HepG2 (cell line): ENCODE measurements around the gene STX10. TPM values are rescaled to one million over a fixed set of nuclear protein-coding genes. Genes with fewer than 3 reads are reported as not detected.

ENCODE experiments used
- CENPX ChIP-seq: sonication (generic); formaldehyde crosslinking; IDR thresholded peaks from 2 replicates; pipeline ENCODE4 v1.9.0; 2021; ENCODE audit warnings: mild to moderate bottlenecking, missing genetic modification reagents, moderate library complexity
- CHD4 ChIP-seq: fragments of 200-600 bp; sonication (generic); IDR thresholded peaks from 2 replicates; pipeline ENCODE4 v1.7.0; 2017; ENCODE audit warnings: mild to moderate bottlenecking, low read length, borderline replicate concordance
- FIP1L1 ChIP-seq: fragments of 200-400 bp; formaldehyde crosslinking; IDR thresholded peaks from 2 replicates; pipeline ENCODE4 v1.6.1; 2018; ENCODE audit warnings: low read depth, mild to moderate bottlenecking, low read length, moderate library complexity, borderline replicate concordance; ENCODE audit not compliant: insufficient read depth
- FOXA1 ChIP-seq, 2 experiments: fragments of 450-650 bp in 1 of 2; sonication (generic) in 1 of 2; formaldehyde crosslinking in 1 of 2; IDR thresholded peaks; 2 replicates each; pipeline versions ENCODE4 v1.4.0 to v1.6.1; 2016 to 2020; ENCODE audit warnings: missing genetic modification reagents in 1 of 2
- FOXK2 ChIP-seq: fragments of 450-650 bp; IDR thresholded peaks from 2 replicates; pipeline ENCODE4 v1.6.1; 2016
- FOXO1 ChIP-seq: sonication (generic); formaldehyde crosslinking; IDR thresholded peaks from 2 replicates; pipeline ENCODE4 v1.4.0; 2020; ENCODE audit warnings: missing genetic modification reagents
- FOXP1 ChIP-seq, 2 experiments: fragments of 450-650 bp in 1 of 2; IDR thresholded peaks; 2 replicates each; pipeline ENCODE4 v1.6.1; 2017 to 2018; ENCODE audit warnings: antibody characterized with exemption in 1 of 2
- KAT7 ChIP-seq: IDR thresholded peaks from 2 replicates; pipeline ENCODE4 v1.6.1; 2018; ENCODE audit warnings: borderline replicate concordance, missing compliant biosample characterization
- KMT2A ChIP-seq: sonication (generic); formaldehyde crosslinking; IDR thresholded peaks from 2 replicates; pipeline ENCODE4 v1.4.0; 2020; ENCODE audit warnings: missing genetic modification reagents
- SRF ChIP-seq: IDR thresholded peaks from 2 replicates; pipeline ENCODE4 v1.6.1; 2011; ENCODE audit warnings: mild to moderate bottlenecking, low read depth, low read length, moderate library complexity
- SYNCRIP ChIP-seq: fragments of 200-400 bp; formaldehyde crosslinking; IDR thresholded peaks from 2 replicates; pipeline ENCODE4 v1.6.1; 2018; ENCODE audit warnings: mild to moderate bottlenecking, low read depth, low read length; ENCODE audit not compliant: insufficient read depth
- THYN1 ChIP-seq: sonication (generic); formaldehyde crosslinking; IDR thresholded peaks from 2 replicates; pipeline ENCODE4 v1.8.1; 2023; ENCODE audit warnings: low read depth, mild to moderate bottlenecking, moderate library complexity, missing genetic modification reagents, borderline replicate concordance
- TRIM24 ChIP-seq: sonication (generic); formaldehyde crosslinking; IDR thresholded peaks from 2 replicates; pipeline ENCODE4 v1.8.0; 2022; ENCODE audit warnings: mild to moderate bottlenecking, missing genetic modification reagents
- ZFAT ChIP-seq: sonication (generic); formaldehyde crosslinking; conservative IDR thresholded peaks from 2 replicates; pipeline ENCODE4 v1.8.1; 2023; ENCODE audit warnings: missing genetic modification reagents, inconsistent platforms
- ZFP41 ChIP-seq: sonication (generic); formaldehyde crosslinking; IDR thresholded peaks from 2 replicates; pipeline ENCODE4 v1.4.0; 2020; ENCODE audit warnings: mild to moderate bottlenecking, missing genetic modification reagents, borderline replicate concordance
- ZNF234 ChIP-seq: sonication (generic); formaldehyde crosslinking; conservative IDR thresholded peaks from 2 replicates; pipeline ENCODE4 v1.5.1; 2020; ENCODE audit warnings: mild to moderate bottlenecking, missing genetic modification reagents
- ZNF543 ChIP-seq: sonication (generic); formaldehyde crosslinking; IDR thresholded peaks from 2 replicates; pipeline ENCODE4 v1.4.0; 2020; ENCODE audit warnings: mild to moderate bottlenecking, missing genetic modification reagents
- ZNF589 ChIP-seq: sonication (generic); formaldehyde crosslinking; conservative IDR thresholded peaks from 2 replicates; pipeline ENCODE4 v1.8.0; 2022; ENCODE audit warnings: mild to moderate bottlenecking, moderate library complexity, missing genetic modification reagents
- ZNF629 ChIP-seq: sonication (generic); formaldehyde crosslinking; conservative IDR thresholded peaks from 2 replicates; pipeline ENCODE4 v1.5.0; 2020; ENCODE audit warnings: missing genetic modification reagents
- polyA plus RNA-seq, 8 experiments: library from polyadenylated mRNA; depleted of rRNA in 3 of 8; stranded (reverse) in 7 of 8; unstranded in 1 of 8; fragments of >200 nt; fragmentation: Illumina TruSeq in 4 of 8; extraction: Trizol in 4 of 8; gene quantifications; 2 replicates each; pipeline versions ENCODE4 v1.2.1 to v1.2.3, GENCODE V29; 2011 to 2016; ENCODE audit warnings: low read depth in 4 of 8, missing spikeins in 1 of 8, mixed read lengths in 1 of 8; ENCODE audit not compliant: insufficient read depth in 1 of 8
- total RNA-seq, 5 experiments: library from RNA; depleted of rRNA; stranded (reverse); fragments of >200 nt; fragmentation: Illumina TruSeq; extraction: Trizol; gene quantifications; 2 replicates each; pipeline ENCODE4 v1.2.3, GENCODE V29; 2016; ENCODE audit warnings: low read depth in 1 of 5
- TF ChIP-seq, protein P1 (sequence below): sonication (generic); formaldehyde crosslinking; IDR thresholded peaks from 2 replicates; pipeline ENCODE4 v1.8.1; 2023; ENCODE audit warnings: mild to moderate bottlenecking, moderate library complexity, missing genetic modification reagents
- TF ChIP-seq, protein P2 (sequence below): IDR thresholded peaks from 2 replicates; pipeline ENCODE4 v1.6.1; 2018; ENCODE audit warnings: missing genetic modification reagents
- TF ChIP-seq, protein P3 (sequence below): sonication (generic); formaldehyde crosslinking; IDR thresholded peaks from 2 replicates; pipeline ENCODE4 v1.5.1; 2020; ENCODE audit warnings: mild to moderate bottlenecking, missing genetic modification reagents, moderate library complexity
- TF ChIP-seq, protein P4 (sequence below): sonication (generic); formaldehyde crosslinking; IDR thresholded peaks from 2 replicates; pipeline ENCODE4 v1.4.0; 2020; ENCODE audit warnings: mild to moderate bottlenecking, missing genetic modification reagents
- TF ChIP-seq, protein P5 (sequence below): sonication (generic); formaldehyde crosslinking; IDR thresholded peaks from 2 replicates; pipeline ENCODE4 v1.4.0; 2020; ENCODE audit warnings: mild to moderate bottlenecking, missing genetic modification reagents, borderline replicate concordance

The STX10 gene
- total and polyA plus RNA-seq, 2 of the 13 experiments (the other 11 are each of a cell fraction or from before 2014, with no cell fraction given), result 47.9 to 66.4 TPM

DNA sequence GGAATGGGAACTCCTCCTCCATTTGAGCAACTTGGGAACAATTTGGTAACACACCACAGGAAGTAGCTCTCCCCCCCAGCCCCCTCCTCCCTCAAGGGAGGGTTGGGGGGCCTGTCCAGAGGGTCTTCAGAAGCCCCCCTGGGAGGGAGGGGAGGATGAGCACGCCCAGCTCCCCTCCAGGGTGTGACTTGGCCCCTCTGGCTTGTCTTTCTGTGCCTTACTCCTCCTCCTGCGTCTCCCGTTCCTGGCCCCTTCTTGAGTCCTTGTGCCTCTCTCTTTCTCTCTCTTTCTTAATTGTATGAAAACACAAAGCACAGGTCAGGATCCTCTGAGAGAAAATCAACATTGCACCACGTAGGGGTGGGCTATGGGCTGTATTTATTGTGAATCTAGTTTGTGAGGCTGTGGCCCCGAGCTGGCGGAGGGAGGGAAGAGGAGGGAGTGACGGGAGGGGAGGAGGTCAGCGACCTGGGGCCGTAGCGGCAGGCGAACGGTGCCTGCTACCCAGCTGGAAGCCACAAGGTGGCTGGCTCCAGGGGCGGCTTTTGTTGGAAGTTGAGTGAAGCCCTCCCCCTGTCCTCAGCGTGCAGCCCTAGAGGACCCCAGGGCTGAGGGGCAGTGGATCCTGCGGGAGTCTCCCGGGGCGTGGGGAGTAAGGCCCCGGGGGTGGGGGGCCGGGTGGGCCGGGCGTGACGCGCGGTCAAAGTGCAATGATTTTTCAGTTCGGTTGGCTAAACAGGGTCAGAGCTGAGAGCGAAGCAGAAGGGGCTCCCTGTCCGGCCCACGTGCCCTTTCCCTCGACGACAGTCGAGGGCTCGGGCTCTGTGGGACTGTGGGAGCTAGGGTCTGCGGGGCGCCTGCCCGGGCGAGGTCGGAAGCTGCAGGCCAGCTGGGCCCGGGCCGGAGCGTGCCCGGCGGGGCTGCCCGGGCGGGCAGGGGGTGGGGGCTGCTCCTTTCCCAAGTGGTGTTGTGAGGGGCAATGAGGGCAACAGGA, 53.9 kb downstream of the STX10 start (continued):
- TF ChIP-seq ZNF234 (CRISPR knock-in tag), result no peak
- no peak for TF ChIP-seq THYN1
- no peak for TF ChIP-seq ZFAT (CRISPR knock-in tag)
- TF ChIP-seq, protein P1, sequence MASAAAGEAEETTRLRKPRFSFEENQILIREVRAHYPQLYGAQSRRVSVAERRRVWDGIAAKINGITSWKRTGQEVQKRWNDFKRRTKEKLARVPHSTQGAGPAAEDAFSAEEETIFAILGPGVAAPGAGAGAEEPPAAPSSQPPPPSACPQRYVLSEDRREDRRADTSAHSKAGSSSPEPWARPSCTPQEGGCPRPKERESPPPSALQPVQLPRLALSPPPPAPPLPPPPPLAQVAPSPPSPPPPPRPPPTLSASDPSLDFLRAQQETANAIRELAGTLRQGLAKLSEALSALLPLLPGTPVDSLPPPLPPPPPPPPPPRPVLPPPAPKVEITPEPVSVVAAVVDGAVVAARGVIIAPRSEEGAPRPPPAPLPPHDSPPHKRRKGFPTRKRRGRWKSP (CRISPR knock-in tag), result no peak
- no peak for TF ChIP-seq ZNF629
- TF ChIP-seq FIP1L1, result no peak
- TF ChIP-seq CHD4, result no peak
- TF ChIP-seq FOXP1 (IDR thresholded peaks at IDR 0.05), result no peak
- no peak for TF ChIP-seq FOXP1 (CRISPR knock-in tag; IDR thresholded peaks at IDR 0.05)
- TF ChIP-seq, protein P2, sequence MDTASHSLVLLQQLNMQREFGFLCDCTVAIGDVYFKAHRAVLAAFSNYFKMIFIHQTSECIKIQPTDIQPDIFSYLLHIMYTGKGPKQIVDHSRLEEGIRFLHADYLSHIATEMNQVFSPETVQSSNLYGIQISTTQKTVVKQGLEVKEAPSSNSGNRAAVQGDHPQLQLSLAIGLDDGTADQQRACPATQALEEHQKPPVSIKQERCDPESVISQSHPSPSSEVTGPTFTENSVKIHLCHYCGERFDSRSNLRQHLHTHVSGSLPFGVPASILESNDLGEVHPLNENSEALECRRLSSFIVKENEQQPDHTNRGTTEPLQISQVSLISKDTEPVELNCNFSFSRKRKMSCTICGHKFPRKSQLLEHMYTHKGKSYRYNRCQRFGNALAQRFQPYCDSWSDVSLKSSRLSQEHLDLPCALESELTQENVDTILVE (CRISPR knock-in tag), result no peak
- TF ChIP-seq, protein P3, sequence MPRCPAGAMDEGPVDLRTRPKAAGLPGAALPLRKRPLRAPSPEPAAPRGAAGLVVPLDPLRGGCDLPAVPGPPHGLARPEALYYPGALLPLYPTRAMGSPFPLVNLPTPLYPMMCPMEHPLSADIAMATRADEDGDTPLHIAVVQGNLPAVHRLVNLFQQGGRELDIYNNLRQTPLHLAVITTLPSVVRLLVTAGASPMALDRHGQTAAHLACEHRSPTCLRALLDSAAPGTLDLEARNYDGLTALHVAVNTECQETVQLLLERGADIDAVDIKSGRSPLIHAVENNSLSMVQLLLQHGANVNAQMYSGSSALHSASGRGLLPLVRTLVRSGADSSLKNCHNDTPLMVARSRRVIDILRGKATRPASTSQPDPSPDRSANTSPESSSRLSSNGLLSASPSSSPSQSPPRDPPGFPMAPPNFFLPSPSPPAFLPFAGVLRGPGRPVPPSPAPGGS, result no peak
- TF ChIP-seq TRIM24 (CRISPR knock-in tag), result no peak
- TF ChIP-seq, protein P4, sequence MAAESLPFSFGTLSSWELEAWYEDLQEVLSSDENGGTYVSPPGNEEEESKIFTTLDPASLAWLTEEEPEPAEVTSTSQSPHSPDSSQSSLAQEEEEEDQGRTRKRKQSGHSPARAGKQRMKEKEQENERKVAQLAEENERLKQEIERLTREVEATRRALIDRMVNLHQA (CRISPR knock-in tag), result no peak
- no peak for TF ChIP-seq KAT7 (CRISPR knock-in tag)
- no peak for TF ChIP-seq CENPX
- TF ChIP-seq, protein P5, sequence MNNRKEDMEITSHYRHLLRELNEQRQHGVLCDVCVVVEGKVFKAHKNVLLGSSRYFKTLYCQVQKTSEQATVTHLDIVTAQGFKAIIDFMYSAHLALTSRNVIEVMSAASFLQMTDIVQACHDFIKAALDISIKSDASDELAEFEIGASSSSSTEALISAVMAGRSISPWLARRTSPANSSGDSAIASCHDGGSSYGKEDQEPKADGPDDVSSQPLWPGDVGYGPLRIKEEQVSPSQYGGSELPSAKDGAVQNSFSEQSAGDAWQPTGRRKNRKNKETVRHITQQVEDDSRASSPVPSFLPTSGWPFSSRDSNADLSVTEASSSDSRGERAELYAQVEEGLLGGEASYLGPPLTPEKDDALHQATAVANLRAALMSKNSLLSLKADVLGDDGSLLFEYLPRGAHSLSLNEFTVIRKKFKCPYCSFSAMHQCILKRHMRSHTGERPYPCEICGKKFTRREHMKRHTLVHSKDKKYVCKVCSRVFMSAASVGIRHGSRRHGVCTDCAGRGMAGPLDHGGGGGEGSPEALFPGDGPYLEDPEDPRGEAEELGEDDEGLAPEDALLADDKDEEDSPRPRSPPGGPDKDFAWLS (CRISPR knock-in tag), result no peak
- TF ChIP-seq FOXA1 (IDR thresholded peaks at IDR 0.05), result no peak
- 0 out of 2 replicates have a peak, but pooled peaks have one; percentile 9 for TF ChIP-seq FOXA1 (CRISPR knock-in tag; IDR thresholded peaks at IDR 0.05)
- no peak for TF ChIP-seq KMT2A (CRISPR knock-in tag)
- no peak for TF ChIP-seq SRF
- no peak for TF ChIP-seq ZNF589 (CRISPR knock-in tag)
- TF ChIP-seq ZFP41 (CRISPR knock-in tag), result no peak
- no peak for TF ChIP-seq SYNCRIP
- no peak for TF ChIP-seq FOXK2
- no peak for TF ChIP-seq ZNF543 (CRISPR knock-in tag)
- 0 out of 2 replicates have a peak, but pooled peaks have one; percentile 5 for TF ChIP-seq FOXO1 (CRISPR knock-in tag)
